Thoracic aorta (tissue), 2 donors: ENCODE data around the gene FKBP4. TPM values are rescaled to one million over a fixed set of nuclear protein-coding genes. Genes with fewer than 3 reads are reported as not detected.

Experiments used
- ATAC-seq: fragments of 150-250 bp; one replicate; pipeline ENCODE4 v1.8.0; 2017; ENCODE audit warnings: low read depth; ENCODE audit not compliant: insufficient number of reproducible peaks, low FRiP score
- DNase-seq: peaks from one replicate; pipeline ENCODE4 v3.0.0-alpha.2; 2020; ENCODE audit warnings: low spot score
- H3K27ac ChIP-seq, 2 donors: fragments of 200-600 bp; sonication (generic); 1 replicate in 1 of 2; 2 replicates in 1 of 2; pipeline ENCODE4 v1.5.1; 2016; ENCODE audit warnings: mild to moderate bottlenecking in 2 of 2, moderate library complexity in 2 of 2
- H3K27me3 ChIP-seq: fragments of 200-600 bp; sonication (generic); replicated peaks from 2 replicates; pipeline ENCODE4 v1.6.0; 2016; ENCODE audit warnings: mild to moderate bottlenecking; ENCODE audit not compliant: insufficient read depth
- H3K36me3 ChIP-seq: fragments of 200-600 bp; sonication (generic); one replicate; pipeline ENCODE4 v1.5.1; 2016
- H3K4me1 ChIP-seq, 2 donors: fragments of 200-600 bp; sonication (generic); 1 replicate in 1 of 2; 2 replicates in 1 of 2; pipeline versions ENCODE4 v1.5.1 to v1.6.0; 2016; ENCODE audit warnings: low read depth in 2 of 2, mild to moderate bottlenecking in 1 of 2; ENCODE audit not compliant: control insufficient read depth in 1 of 2
- H3K4me3 ChIP-seq: fragments of 200-600 bp; sonication (generic); 2 replicates; pipeline ENCODE4 v1.5.1; 2016; ENCODE audit warnings: mild to moderate bottlenecking
- H3K9me3 ChIP-seq: fragments of 200-600 bp; sonication (generic); 2 replicates; pipeline ENCODE4 v1.5.1; 2016
- CTCF ChIP-seq: fragments of 200-600 bp; sonication (generic); IDR thresholded peaks from one replicate; pipeline ENCODE4 v1.5.1; 2019; ENCODE audit warnings: antibody characterized with exemption
- total RNA-seq, 2 donors: library from RNA; depleted of rRNA; stranded (reverse); fragments of >200 nt; gene quantifications; one replicate each; pipeline versions ENCODE4 v1.1.0 to v1.2.3, GENCODE V29; 2016

FKBP4 gene
- total RNA-seq, 2 donors from 2014 or later: 26.6 to 30.5 TPM

GRCh38 chr12:2812290-2813213 lies 17.8 kb downstream of the FKBP4 start, which contains the start of gene ITFG2:
ITFG2 (plus strand) TSS chr12:2812668; CDS start chr12:2812761, 93 bp downstream.
- Histone ChIP-seq H3K27me3 (no peaks in the 10 kb centered on the region), H3K27ac (peak within 1 kb of the TSS; percentile 91 to 95), H3K4me1 (peaks cover 8 to 18% of the 10 kb centered on the region in 2 donors), H3K4me3 (peak within 1 kb of the TSS; percentile 92), H3K9me3 (no peaks in the 10 kb centered on the region), H3K36me3 (peaks cover 8% of the 10 kb centered on the region)
- no peak for TF ChIP-seq CTCF
- DNase-seq (peak; percentile 98), ATAC-seq (peak; percentile 100)

DNA sequence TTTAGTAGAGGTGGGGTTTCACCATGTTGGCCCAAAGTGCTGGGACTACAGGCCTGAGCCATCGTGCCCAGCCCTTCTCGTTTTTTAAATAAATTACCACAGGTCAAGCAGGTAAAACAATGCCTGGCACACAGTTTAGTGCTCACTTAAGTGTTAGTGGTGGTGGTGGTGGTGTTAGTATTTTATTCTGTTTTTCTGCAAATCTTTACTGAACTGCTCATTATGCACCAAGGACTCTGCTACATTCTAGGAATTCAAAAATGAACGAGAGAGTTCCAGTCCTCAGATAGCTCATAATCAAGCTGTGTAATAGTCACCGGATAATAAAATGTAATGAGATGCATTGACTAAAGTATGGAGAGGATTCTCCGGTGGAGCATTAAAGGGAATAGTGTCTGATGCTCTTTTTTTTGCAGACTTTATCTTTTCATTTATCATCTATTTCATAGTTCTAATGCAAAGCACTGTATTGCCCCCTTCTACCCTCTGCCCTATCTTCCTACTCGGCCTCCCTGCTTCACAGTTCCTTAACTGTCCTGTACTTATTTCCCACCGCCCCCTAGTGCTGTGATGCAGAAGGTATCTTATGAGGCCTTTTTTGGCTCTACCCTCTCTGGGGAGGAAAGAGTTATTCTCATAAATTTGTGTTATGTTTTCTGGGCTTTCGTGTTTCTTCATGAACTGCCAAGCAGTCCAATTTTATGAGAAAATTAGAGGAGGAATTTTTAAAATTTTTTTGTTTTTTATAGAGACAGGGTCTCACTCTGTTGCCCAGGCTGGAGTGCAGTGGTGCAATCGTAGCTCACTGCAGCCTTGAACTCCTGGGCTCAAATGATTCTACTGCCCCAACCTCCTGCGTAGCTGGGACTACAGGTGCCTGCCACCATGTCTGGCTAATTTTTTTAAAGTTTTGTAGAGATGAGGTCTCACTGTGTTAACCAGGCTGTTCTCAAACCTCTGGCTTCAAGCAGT lies 18.7 kb downstream of the FKBP4 start:
- DNase-seq: no peak
- Histone ChIP-seq H3K27ac (peak overlapping the region; percentile 91 to 95), H3K4me3 (peak overlapping the region; percentile 92), H3K36me3 (peaks cover 18% of the 10 kb centered on the region), H3K27me3 (no peaks in the 10 kb centered on the region), H3K4me1 (peaks cover 8 to 18% of the 10 kb centered on the region in 2 donors), H3K9me3 (no peaks in the 10 kb centered on the region)
- ATAC-seq: no peak
- peak; percentile 44 for TF ChIP-seq CTCF

DNA sequence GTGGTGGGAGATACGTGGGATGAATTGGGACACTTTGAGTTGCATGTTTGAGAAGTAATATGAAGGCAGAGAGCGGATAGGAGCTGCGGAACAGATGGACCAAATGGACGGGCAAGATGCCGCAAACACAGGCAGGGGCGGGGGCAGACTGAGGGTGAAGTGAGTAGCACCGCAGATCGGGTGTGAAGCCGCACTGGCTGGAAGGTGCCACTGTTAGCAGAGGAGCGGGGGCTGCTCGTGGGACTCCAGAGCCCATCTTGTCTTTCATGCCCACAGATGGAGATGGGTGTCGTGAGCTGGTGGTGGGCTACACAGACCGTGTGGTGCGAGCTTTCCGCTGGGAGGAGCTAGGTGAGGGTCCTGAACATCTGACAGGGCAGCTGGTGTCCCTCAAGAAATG lies 25.0 kb downstream of the FKBP4 start:
- Histone ChIP-seq H3K27me3 (no peaks in the 10 kb centered on the region), H3K9me3 (no peaks in the 10 kb centered on the region), H3K4me3 (no peak overlapping the region), H3K27ac (no peak overlapping the region), H3K36me3 (peaks cover 69% of the 10 kb centered on the region), H3K4me1 (no peaks in the 10 kb centered on the region)
- no peak for DNase-seq
- no peak for TF ChIP-seq CTCF
- ATAC-seq: no peak

- no peak overlapping the region for H3K4me3 ChIP-seq
- no peaks in the 10 kb centered on the region for H3K4me1 ChIP-seq
- no peaks in the 10 kb centered on the region for H3K27me3 ChIP-seq
- H3K27ac ChIP-seq: no peak overlapping the region
- H3K36me3 ChIP-seq: peaks cover 75% of the 10 kb centered on the region
- H3K9me3 ChIP-seq: no peaks in the 10 kb centered on the region
- no peak for ATAC-seq
- no peak for TF ChIP-seq CTCF
- DNase-seq: no peak
Observed at GRCh38 chr12:2820432-2820831, 25.7 kb downstream of the FKBP4 start.

DNA sequence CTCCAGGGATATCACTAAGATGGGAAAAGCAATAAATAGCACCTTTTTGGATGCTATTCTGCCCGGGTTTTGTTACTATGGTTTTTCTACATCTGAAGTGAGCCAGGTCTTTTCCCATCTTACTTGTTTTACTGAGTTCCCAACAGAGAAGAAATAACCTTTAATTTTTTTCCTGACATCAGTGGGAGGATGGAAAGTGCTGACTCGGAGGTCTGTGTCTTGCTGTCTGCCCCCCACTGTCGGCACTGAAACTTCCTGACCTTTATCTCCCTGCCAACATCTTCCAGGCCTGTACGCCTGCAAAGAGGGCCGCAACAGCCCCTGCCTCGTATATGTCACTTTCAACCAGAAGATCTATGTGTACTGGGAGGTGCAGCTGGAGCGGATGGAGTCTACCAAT lies 28.7 kb downstream of the FKBP4 start:
- Histone ChIP-seq H3K27me3 (no peaks in the 10 kb centered on the region), H3K4me1 (no peaks in the 10 kb centered on the region), H3K4me3 (no peak overlapping the region), H3K9me3 (no peaks in the 10 kb centered on the region), H3K27ac (no peak overlapping the region), H3K36me3 (peaks cover 72% of the 10 kb centered on the region)
- no peak for ATAC-seq
- no peak for DNase-seq
- TF ChIP-seq CTCF: no peak
